Fibroblast of mammary gland (primary cell): ENCODE measurements around the gene RRP1B.
"Not testable (repeated sequence)": the region's sequence is repeated elsewhere in the genome, so short reads cannot be mapped to it uniquely, and the experiment has no call there.

ENCODE experiments used
- DNase-seq: peaks from one replicate; pipeline ENCODE4 v3.0.0-alpha.2; 2010; ENCODE audit warnings: low read depth
- H3K4me3 ChIP-seq: 2 replicates; pipeline ENCODE4 v1.5.1; 2011; ENCODE audit warnings: low read depth, mild to moderate bottlenecking, low read length, moderate library complexity; ENCODE audit not compliant: control insufficient read depth
- CTCF ChIP-seq: conservative IDR thresholded peaks from 2 replicates; pipeline ENCODE4 v1.5.1; 2011; ENCODE audit warnings: low read depth, low read length, inconsistent platforms; ENCODE audit not compliant: control insufficient read depth, insufficient read depth

RRP1B gene

GRCh38 chr21:43667191-43667904, 8.0 kb downstream of the RRP1B start:
- DNase-seq, result peak; percentile 93
- no peak for TF ChIP-seq CTCF
- H3K4me3 ChIP-seq, result no peak overlapping the region

GRCh38 chr21:43669828-43670605, 10.7 kb downstream of the RRP1B start:
- TF ChIP-seq CTCF, result no peak
- no peak for DNase-seq
- no peak overlapping the region for H3K4me3 ChIP-seq

- H3K4me3 ChIP-seq, result no peak overlapping the region
- TF ChIP-seq CTCF, result no peak
These were observed 16.5 kb downstream of the RRP1B start for GRCh38 chr21:43675871-43676270.

GRCh38 chr21:43676391-43676790, 17.0 kb downstream of the RRP1B start:
- no peak for TF ChIP-seq CTCF
- no peak overlapping the region for H3K4me3 ChIP-seq
- no peak for DNase-seq

More at GRCh38 chr21:43675871-43676270, 16.5 kb downstream of the RRP1B start:
- DNase-seq, result no peak

- no peak overlapping the region for H3K4me3 ChIP-seq
- no peak for DNase-seq
- TF ChIP-seq CTCF, result no peak
These were observed 20.6 kb downstream of the RRP1B start for GRCh38 chr21:43679951-43680350.

GRCh38 chr21:43680421-43680820, 21.1 kb downstream of the RRP1B start:
- not testable (repeated sequence) for H3K4me3 ChIP-seq

GRCh38 chr21:43681650-43682049, 22.3 kb downstream of the RRP1B start:
- no peak for TF ChIP-seq CTCF
- H3K4me3 ChIP-seq, result no peak overlapping the region

More at GRCh38 chr21:43680421-43680820, 21.1 kb downstream of the RRP1B start:
- DNase-seq, result not testable (repeated sequence)

More at GRCh38 chr21:43681650-43682049, 22.3 kb downstream of the RRP1B start:
- DNase-seq, result no peak
